AG10803 (cell line): ENCODE measurements around the gene DOCK4.

Experiments
- DNase-seq: peaks from one replicate; pipeline ENCODE4 v3.0.0; 2010; ENCODE audit warnings: low read depth
- H3K4me3 ChIP-seq: 2 replicates; pipeline ENCODE4 v1.5.1; 2011; ENCODE audit warnings: mild to moderate bottlenecking, low read length, control low read depth
- CTCF ChIP-seq: conservative IDR thresholded peaks from 2 replicates; pipeline ENCODE4 v1.5.1; 2011; ENCODE audit warnings: mild to moderate bottlenecking, low read length, control low read depth, inconsistent platforms

The DOCK4 gene

DNA sequence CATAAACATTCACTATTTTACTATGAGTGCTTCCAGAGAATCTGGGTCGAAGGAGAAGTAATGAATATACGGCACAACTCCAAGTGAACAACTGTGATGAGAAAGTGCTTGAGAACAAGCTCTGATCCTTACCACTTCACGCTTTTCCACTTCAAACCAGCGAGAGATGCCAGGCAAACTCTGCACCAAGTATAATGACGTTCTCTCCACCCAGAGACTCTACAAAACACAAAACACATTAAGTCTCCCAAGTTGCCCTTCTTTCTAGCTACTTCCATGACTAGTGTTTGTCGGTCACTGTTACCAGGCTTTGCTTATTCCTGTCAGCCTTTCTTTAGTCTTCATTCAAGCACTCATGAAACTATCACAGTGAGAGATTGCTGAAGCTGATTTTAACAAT, 450.8 kb downstream of the DOCK4 start:
- TF ChIP-seq CTCF, result no peak
- H3K4me3 ChIP-seq, result no peak overlapping the region
- no peak for DNase-seq

GRCh38 chr7:111753968-111754367, 452.2 kb downstream of the DOCK4 start:
- no peak for DNase-seq
- H3K4me3 ChIP-seq, result no peak overlapping the region
- no peak for TF ChIP-seq CTCF

DNA sequence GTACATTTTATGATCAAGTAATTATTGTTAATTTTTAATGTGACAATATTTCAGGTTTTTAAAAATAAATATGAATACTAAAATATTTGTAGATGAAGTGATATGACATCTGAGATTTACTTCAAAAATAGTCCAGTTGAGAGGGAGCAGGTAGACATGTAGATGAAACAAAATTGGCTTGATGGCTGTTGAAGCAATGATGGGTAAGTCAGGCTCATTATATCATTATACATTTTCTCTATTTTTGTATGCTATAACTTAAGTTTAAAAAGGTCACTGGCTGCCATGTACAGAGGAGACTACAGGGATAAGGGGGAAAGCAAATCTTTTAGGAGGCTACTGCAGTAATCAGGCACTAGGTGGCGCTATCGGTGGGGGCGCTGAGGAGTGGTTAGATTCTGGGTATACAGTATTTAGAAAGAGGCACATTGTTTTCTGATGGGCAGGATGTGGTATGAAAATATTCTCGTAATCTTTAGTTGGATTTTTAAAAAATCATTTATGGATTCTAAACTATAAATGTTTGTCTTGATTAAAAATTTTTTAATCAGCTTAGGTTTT, 454.1 kb downstream of the DOCK4 start:
- TF ChIP-seq CTCF, result peak; percentile 92
- no peak overlapping the region for H3K4me3 ChIP-seq
- DNase-seq, result peak; percentile 41

- no peak for TF ChIP-seq CTCF
- no peak for DNase-seq
These were observed 455.3 kb downstream of the DOCK4 start for GRCh38 chr7:111750878-111751277.

DNA sequence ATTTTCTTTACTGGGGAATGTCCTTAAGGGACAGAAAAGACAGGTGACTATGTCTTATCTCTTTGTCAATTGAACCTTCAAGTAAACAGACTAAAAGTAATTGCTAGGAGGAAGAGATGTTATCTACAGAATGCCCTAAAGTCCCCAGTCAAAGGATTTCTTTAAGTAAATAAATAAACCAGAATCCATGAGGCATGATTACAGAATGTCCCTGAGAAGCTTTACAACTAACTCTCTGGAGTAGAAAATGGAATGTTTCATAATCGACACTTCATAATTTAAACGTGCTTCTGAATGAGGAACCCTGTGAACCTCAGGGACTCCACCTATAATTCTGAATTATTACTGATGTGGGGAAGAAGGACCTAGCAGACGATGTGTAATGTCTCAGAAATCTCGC, 456.0 kb downstream of the DOCK4 start:
- DNase-seq, result no peak
- no peak for TF ChIP-seq CTCF
- no peak overlapping the region for H3K4me3 ChIP-seq

More at GRCh38 chr7:111750878-111751277, 455.3 kb downstream of the DOCK4 start:
- no peak overlapping the region for H3K4me3 ChIP-seq

- no peak for TF ChIP-seq CTCF
- no peak for DNase-seq
- no peak overlapping the region for H3K4me3 ChIP-seq
These were observed 456.6 kb downstream of the DOCK4 start for GRCh38 chr7:111749625-111750024.

- DNase-seq, result no peak
- H3K4me3 ChIP-seq, result no peak overlapping the region
- no peak for TF ChIP-seq CTCF
These were observed 458.5 kb downstream of the DOCK4 start for GRCh38 chr7:111747718-111748117.
